Lung (tissue), 12 donors: ENCODE data around the gene EIF3D. TPM values are rescaled to one million over a fixed set of nuclear protein-coding genes. Genes with fewer than 3 reads are reported as not detected.

Source experiments
- ATAC-seq: fragments of 200-7000 bp; cut with Tn5 transposase; one replicate; pipeline ENCODE4 v1.9.1; 2020; ENCODE audit warnings: moderate number of reproducible peaks; ENCODE audit not compliant: insufficient read depth, low FRiP score
- DNase-seq, 3 donors: peaks; one replicate each; pipeline ENCODE4 v3.0.0-alpha.2; 2013 to 2017
- H3K27ac ChIP-seq, 2 donors: one replicate each; pipeline ENCODE4 v1.5.1; 2013; ENCODE audit warnings: mild to moderate bottlenecking in 2 of 2, moderate library complexity in 2 of 2, control low read depth in 1 of 2, inconsistent platforms in 1 of 2, low read depth in 1 of 2, low read length in 1 of 2
- H3K27me3 ChIP-seq, 3 donors: one replicate each; pipeline ENCODE4 v1.5.1; 2013; ENCODE audit warnings: low read length in 2 of 3; ENCODE audit not compliant: control insufficient read depth in 3 of 3, insufficient read depth in 3 of 3
- H3K36me3 ChIP-seq, 4 donors: one replicate each; pipeline ENCODE4 v1.5.1; 2013; ENCODE audit warnings: low read length in 4 of 4, mild to moderate bottlenecking in 1 of 4, moderate library complexity in 1 of 4; ENCODE audit not compliant: control insufficient read depth in 4 of 4, insufficient read depth in 4 of 4
- H3K4me1 ChIP-seq, 5 donors: one replicate each; pipeline ENCODE4 v1.5.1; 2013; ENCODE audit warnings: low read length in 5 of 5, mild to moderate bottlenecking in 2 of 5, moderate library complexity in 1 of 5; ENCODE audit not compliant: control insufficient read depth in 5 of 5, insufficient read depth in 5 of 5
- H3K4me3 ChIP-seq: one replicate; pipeline ENCODE4 v1.5.1; 2013; ENCODE audit warnings: mild to moderate bottlenecking, control low read depth, moderate library complexity
- H3K9ac ChIP-seq, 2 donors: one replicate each; pipeline ENCODE4 v1.5.1; 2013; ENCODE audit warnings: low read length in 2 of 2, control low read depth in 1 of 2; ENCODE audit not compliant: insufficient read depth in 1 of 2
- H3K9me3 ChIP-seq, 4 donors: one replicate each; pipeline ENCODE4 v1.5.1; 2013; ENCODE audit warnings: low read length in 3 of 4, mild to moderate bottlenecking in 1 of 4, moderate library complexity in 1 of 4; ENCODE audit not compliant: control insufficient read depth in 4 of 4, insufficient read depth in 3 of 4
- CTCF ChIP-seq: IDR thresholded peaks from 2 replicates; pipeline ENCODE4 v1.5.1; 2012; ENCODE audit warnings: mild to moderate bottlenecking; ENCODE audit errors: control extremely low read depth, extremely low read depth
- WGBS, 2 donors: extraction: QIAGEN DNeasy Blood & Tissue Kit; methylation state at CpG; one replicate each; pipeline ENCODE4 v1.1.7; 2013; 5-methylcytosine and 5-hydroxymethylcytosine counted together
- polyA plus RNA-seq, 2 donors: library from polyadenylated mRNA; stranded (reverse); fragments of 200-250 nt; gene quantifications; one replicate each; pipeline ENCODE4 v1.2.1, GENCODE V29; 2013
- total RNA-seq, 2 donors: library from RNA; depleted of rRNA in 1 of 2; stranded (reverse); fragments of >200 nt in 1 of 2; gene quantifications; one replicate each; pipeline ENCODE4 v1.2.1, GENCODE V29; 2014 to 2021
- donor health status: control.
- donor health status: control.
- donor health status: Bipolar disorder and iron deficiency.
- donor health status: healthy.
- donor health status: DM: yes; HTN: yes; CAD: no.

EIF3D gene
- total and polyA plus RNA-seq, 4 donors: 123 to 221 (median 174) TPM

DNA sequence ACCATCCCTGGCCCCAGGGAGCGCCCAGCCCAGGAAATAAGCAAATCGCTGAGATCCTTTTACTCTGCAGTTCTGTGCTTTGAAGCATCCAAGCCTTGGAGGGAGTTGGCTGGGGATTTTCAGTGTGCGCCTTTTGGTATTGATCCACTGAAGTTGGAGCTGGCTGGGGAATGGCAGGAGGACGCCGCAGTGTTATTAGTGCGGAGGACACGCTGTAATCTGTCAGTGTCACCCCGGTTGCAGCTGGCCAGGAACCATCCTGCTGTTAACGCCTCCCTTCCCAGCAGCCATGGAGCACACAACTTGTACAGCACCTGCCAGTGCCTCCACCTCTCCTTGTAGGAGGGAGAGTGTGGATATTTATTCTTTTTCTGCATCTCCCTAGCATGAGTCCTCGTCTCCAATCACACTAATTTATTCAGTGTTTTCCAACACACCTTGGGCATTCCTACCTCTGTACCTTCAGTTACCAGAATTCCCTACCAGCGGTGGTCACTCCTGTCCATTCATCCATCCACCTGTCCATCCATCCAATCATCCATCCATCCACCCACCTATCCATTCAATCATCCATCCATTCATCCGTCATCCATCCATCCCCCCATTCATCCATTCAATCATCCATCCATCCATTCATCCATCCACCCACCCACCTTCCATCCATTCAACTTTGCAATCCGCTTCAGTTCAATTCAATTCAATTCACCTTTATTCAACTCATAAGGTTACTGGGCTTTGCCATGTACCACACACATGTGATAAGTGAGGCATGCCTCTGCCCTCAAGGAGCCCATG is 21.9 kb upstream of the EIF3D start:
- WGBS, 2 donors: 63 to 84% methylated on average over 13 of the region's 13 CpGs
- ATAC-seq: no peak
- Histone ChIP-seq H3K36me3 (no peaks in the 10 kb centered on the region), H3K27ac (no peak overlapping the region), H3K4me1 (no peaks in the 10 kb centered on the region), H3K9ac (no peak overlapping the region), H3K4me3 (no peak overlapping the region), H3K27me3 (peaks cover 0 to 14% (median 5%) of the 10 kb centered on the region in 3 donors), H3K9me3 (peaks cover 0 to 2% (median 0%) of the 10 kb centered on the region in 4 donors)
- TF ChIP-seq CTCF: no peak
- DNase-seq: no peak

DNA sequence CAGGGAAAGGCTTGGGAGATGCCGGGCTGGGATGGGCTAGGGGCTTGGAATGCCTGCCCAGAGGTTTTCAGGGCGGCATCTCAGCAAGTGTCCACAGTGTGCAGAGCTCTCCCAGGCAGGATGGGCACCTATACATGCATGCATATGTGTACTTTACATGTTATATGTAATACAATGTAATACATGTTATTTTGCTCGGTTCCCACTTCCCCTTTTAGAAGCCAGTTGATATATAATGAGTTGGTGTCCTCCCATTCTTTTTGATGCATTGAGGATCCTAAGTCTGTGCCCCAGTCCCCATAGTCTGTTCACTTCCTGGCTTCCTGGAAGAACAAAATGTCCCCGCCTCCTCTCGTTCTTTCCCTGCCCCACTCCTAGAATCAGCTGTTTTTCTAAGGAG is 20.1 kb upstream of the EIF3D start:
- ATAC-seq: no peak
- TF ChIP-seq CTCF: no peak
- no peak overlapping the region for H3K27ac ChIP-seq
- DNase-seq: no peak
- no peaks in the 10 kb centered on the region for H3K36me3 ChIP-seq
- no peaks in the 10 kb centered on the region for H3K4me1 ChIP-seq
- 51 to 56% methylated on average over 5 of the region's 5 CpGs for WGBS, 2 donors
- no peak overlapping the region for H3K9ac ChIP-seq
- H3K9me3 ChIP-seq: peaks cover 0 to 2% (median 0%) of the 10 kb centered on the region in 4 donors
- H3K27me3 ChIP-seq: peaks cover 0 to 14% (median 5%) of the 10 kb centered on the region in 3 donors
- H3K4me3 ChIP-seq: no peak overlapping the region

- Histone ChIP-seq H3K27me3 (peaks cover 0 to 14% (median 5%) of the 10 kb centered on the region in 3 donors), H3K36me3 (no peaks in the 10 kb centered on the region), H3K27ac (no peak overlapping the region), H3K9ac (no peak overlapping the region), H3K4me3 (no peak overlapping the region), H3K9me3 (peaks cover 0 to 2% (median 0%) of the 10 kb centered on the region in 4 donors), H3K4me1 (no peaks in the 10 kb centered on the region)
- TF ChIP-seq CTCF: no peak
- 49 to 60% methylated on average over 14 of the region's 14 CpGs for WGBS, 2 donors
- no peak for ATAC-seq
- DNase-seq: no peak
Measured at GRCh38 chr22:36548606-36549005, 19.6 kb upstream of the EIF3D start.

GRCh38 chr22:36546932-36547331 is 18.0 kb upstream of the EIF3D start:
- no peak for DNase-seq
- no peak overlapping the region for H3K27ac ChIP-seq
- H3K36me3 ChIP-seq: no peaks in the 10 kb centered on the region
- no peak overlapping the region for H3K4me3 ChIP-seq
- peaks cover 0 to 2% (median 0%) of the 10 kb centered on the region in 4 donors for H3K9me3 ChIP-seq
- H3K27me3 ChIP-seq: peaks cover 0 to 14% (median 5%) of the 10 kb centered on the region in 3 donors
- H3K9ac ChIP-seq: no peak overlapping the region
- no peak for TF ChIP-seq CTCF
- no peak for ATAC-seq
- WGBS, 2 donors: 46 to 68% methylated on average over 6 of the region's 6 CpGs
- H3K4me1 ChIP-seq: no peaks in the 10 kb centered on the region
